ENCODE measurements around the gene DDX28.

DNA sequence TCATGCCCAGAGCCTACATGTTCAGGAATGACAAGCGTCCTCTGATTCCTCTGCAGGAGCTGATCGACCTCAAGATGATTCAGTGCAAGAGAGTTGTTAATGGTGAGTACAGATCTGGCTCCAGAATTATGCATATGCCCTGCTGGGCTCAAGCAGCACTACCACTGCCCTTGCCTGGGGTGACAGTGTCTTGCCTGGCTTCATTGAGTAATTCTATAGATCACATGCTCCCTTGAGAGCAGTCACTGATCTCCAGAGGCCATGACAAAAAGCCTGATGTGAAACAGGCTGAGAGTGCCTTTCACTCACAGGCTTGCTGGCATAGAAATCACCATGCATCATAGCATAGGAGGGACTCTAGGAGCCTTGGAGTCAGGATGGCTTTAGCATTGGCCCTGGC lies 26.4 kb upstream of the DDX28 start:
- TF ChIP-seq, protein P1, sequence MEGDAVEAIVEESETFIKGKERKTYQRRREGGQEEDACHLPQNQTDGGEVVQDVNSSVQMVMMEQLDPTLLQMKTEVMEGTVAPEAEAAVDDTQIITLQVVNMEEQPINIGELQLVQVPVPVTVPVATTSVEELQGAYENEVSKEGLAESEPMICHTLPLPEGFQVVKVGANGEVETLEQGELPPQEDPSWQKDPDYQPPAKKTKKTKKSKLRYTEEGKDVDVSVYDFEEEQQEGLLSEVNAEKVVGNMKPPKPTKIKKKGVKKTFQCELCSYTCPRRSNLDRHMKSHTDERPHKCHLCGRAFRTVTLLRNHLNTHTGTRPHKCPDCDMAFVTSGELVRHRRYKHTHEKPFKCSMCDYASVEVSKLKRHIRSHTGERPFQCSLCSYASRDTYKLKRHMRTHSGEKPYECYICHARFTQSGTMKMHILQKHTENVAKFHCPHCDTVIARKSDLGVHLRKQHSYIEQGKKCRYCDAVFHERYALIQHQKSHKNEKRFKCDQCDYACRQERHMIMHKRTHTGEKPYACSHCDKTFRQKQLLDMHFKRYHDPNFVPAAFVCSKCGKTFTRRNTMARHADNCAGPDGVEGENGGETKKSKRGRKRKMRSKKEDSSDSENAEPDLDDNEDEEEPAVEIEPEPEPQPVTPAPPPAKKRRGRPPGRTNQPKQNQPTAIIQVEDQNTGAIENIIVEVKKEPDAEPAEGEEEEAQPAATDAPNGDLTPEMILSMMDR (conservative IDR thresholded peaks at IDR 0.05; ENCODE audit: low read depth, low read length), result no peak
- TF ChIP-seq EZH2phosphoT487 (IDR thresholded peaks at IDR 0.05; ENCODE audit: borderline replicate concordance, low read length) (no peak), EZH2 (IDR thresholded peaks at IDR 0.05; ENCODE audit: low read length, unreplicated experiment) (no peak)
